GM13976 (cell line): Measurements from ENCODE around the gene GNA14.
"Not testable (repeated sequence)": the region's sequence is repeated elsewhere in the genome, so short reads cannot be mapped to it uniquely, and the experiment has no call there.

ENCODE experiments used
- DNase-seq: peaks from one replicate; pipeline ENCODE4 v3.0.0; 2012; ENCODE audit warnings: low spot score
- in situ Hi-C: fragments of 300-500 bp; cut with MboI; formaldehyde crosslinking; loops from one replicate; pipeline ENCODE4 v1.12.0; 2022; ENCODE audit warnings: low sequenced_read_pairs, mixed read lengths, inconsistent platforms; ENCODE audit not compliant: unreplicated experiment
- TF ChIP-seq, protein P1 (sequence below): IDR thresholded peaks from 2 replicates; pipeline ENCODE4 v1.5.1; 2012; ENCODE audit warnings: borderline replicate concordance, mild to moderate bottlenecking; ENCODE audit not compliant: insufficient read depth; ENCODE audit errors: extremely low read depth, missing control alignments, control extremely low read depth

The GNA14 gene

GRCh38 chr9:77505232-77505631 lies 142.9 kb downstream of the GNA14 start:
- no peak for DNase-seq
- TF ChIP-seq, protein P1, sequence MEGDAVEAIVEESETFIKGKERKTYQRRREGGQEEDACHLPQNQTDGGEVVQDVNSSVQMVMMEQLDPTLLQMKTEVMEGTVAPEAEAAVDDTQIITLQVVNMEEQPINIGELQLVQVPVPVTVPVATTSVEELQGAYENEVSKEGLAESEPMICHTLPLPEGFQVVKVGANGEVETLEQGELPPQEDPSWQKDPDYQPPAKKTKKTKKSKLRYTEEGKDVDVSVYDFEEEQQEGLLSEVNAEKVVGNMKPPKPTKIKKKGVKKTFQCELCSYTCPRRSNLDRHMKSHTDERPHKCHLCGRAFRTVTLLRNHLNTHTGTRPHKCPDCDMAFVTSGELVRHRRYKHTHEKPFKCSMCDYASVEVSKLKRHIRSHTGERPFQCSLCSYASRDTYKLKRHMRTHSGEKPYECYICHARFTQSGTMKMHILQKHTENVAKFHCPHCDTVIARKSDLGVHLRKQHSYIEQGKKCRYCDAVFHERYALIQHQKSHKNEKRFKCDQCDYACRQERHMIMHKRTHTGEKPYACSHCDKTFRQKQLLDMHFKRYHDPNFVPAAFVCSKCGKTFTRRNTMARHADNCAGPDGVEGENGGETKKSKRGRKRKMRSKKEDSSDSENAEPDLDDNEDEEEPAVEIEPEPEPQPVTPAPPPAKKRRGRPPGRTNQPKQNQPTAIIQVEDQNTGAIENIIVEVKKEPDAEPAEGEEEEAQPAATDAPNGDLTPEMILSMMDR: no peak
- in situ Hi-C loops: no loop called here

GRCh38 chr9:77502568-77502967 lies 145.6 kb downstream of the GNA14 start:
- DNase-seq: no peak
- TF ChIP-seq, protein P1: no peak
- in situ Hi-C loops: no loop called here

- no peak for DNase-seq
- TF ChIP-seq, protein P1: no peak
- in situ Hi-C loops: no loop called here
These were observed 149.2 kb downstream of the GNA14 start for GRCh38 chr9:77498891-77499290.

- in situ Hi-C loops: no loop called here
- TF ChIP-seq, protein P1: no peak
These were observed 150.6 kb downstream of the GNA14 start for GRCh38 chr9:77497322-77498198.

DNA sequence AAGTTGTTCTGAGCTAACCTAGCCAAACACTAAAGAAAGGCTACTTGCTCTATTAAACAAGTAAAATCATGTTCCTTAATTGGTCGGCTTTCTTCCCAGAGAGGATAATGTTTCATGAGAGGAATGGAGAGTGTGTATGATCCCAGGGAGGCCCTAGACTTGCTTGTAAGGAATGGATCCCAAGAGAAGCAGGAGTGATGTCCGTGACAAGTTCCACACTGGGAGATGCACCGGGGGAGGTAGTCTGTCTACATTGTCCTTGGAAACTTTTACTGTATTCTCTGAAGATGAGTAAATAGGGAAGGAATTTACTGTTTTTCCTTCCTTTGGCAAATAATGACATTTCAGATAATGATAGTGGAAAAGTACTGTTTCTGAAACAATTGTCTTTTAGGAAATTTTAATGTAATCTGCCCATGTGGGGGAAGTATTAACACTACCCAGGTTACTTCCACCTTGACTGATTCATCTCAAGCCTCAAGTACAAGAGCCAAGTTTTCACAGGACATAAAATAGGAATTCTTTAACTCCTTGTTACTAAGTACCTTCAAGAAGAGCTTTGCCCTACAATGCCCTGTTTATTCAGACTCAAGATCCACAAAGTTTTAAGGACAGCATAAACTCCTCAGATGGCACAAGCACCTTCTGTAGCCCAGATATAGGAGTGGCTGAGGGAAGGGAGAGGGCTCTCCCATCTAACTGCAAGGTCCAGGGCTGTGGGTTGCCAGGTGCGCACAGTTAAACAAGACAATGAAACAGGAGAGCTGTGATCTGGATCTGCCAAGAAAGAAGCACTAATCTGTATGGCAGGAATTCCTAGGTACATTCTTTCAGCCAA lies 152.1 kb downstream of the GNA14 start:
- TF ChIP-seq, protein P1: no peak
- no peak for DNase-seq
- in situ Hi-C loops: no loop called here

More at GRCh38 chr9:77497322-77498198, 150.6 kb downstream of the GNA14 start:
- DNase-seq: no peak

DNA sequence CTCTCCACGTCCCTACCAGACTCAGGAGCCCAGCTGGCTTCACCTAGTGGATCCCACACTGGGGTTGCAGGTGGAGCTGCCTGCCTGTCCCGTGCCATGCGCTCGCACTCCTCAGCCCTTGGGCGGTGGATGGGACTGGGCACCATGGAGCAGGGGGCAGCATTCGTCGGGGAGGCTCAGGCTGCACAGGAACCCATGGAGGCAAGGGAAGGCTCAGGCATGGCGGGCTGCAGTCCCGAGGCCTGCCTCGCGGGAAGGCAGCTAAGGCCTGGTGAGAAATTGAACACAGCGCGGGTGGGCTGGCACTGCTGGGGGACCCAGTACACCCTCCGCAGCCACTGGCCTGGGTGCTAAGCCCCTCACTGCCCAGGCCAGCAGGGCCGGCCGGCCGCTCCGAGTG lies 157.8 kb downstream of the GNA14 start:
- DNase-seq, in situ Hi-C loops: not testable (repeated sequence)

- in situ Hi-C loops, DNase-seq: not testable (repeated sequence)
These were observed 158.5 kb downstream of the GNA14 start for GRCh38 chr9:77489405-77490163.
